Dermis blood vessel endothelial cell (primary cell): ENCODE data around the gene USP7. TPM values are rescaled to one million over a fixed set of nuclear protein-coding genes. Genes with fewer than 3 reads are reported as not detected.
"Not testable (repeated sequence)": the region's sequence is repeated elsewhere in the genome, so short reads cannot be mapped to it uniquely, and the experiment has no call there.

Experiments used
- DNase-seq: peaks from one replicate; pipeline ENCODE4 v3.0.0; 2010
- total RNA-seq: library from RNA; depleted of rRNA; stranded (reverse); fragments of >200 nt; gene quantifications from 2 replicates; pipeline ENCODE4 v1.2.3, GENCODE V29; 2014

The USP7 gene
- total RNA-seq, 1 donor from 2014 or later = 61.3 TPM

DNA sequence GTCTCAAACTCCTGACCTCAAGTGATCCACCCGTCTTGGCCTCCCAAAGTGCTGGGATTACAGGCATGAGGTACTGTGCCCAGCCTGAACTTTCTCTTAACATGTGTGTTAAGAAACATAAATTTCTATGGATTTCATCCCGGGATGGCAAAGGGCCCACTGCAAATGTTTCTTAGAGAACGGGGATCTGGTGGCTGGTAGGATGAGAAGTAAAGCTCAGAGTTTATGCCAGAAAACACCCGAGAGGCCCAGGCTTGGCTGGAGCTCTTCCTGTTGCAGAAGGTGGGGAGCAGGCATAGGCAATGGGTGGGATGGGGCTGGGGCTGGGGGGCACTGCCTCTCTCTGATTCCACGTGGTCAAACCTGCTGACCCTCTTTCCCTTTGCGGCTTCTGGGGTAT lies 89.3 kb downstream of the USP7 start:
- no peak for DNase-seq

- DNase-seq = not testable (repeated sequence)
Observed at GRCh38 chr16:8873866-8874195, 89.9 kb downstream of the USP7 start.

- DNase-seq = no peak
Observed at GRCh38 chr16:8872967-8873865, 90.5 kb downstream of the USP7 start.

- DNase-seq = no peak
Observed at GRCh38 chr16:8872071-8872470, 91.6 kb downstream of the USP7 start.

- not testable (repeated sequence) for DNase-seq
Observed at GRCh38 chr16:8869988-8870241, 93.8 kb downstream of the USP7 start.

DNA sequence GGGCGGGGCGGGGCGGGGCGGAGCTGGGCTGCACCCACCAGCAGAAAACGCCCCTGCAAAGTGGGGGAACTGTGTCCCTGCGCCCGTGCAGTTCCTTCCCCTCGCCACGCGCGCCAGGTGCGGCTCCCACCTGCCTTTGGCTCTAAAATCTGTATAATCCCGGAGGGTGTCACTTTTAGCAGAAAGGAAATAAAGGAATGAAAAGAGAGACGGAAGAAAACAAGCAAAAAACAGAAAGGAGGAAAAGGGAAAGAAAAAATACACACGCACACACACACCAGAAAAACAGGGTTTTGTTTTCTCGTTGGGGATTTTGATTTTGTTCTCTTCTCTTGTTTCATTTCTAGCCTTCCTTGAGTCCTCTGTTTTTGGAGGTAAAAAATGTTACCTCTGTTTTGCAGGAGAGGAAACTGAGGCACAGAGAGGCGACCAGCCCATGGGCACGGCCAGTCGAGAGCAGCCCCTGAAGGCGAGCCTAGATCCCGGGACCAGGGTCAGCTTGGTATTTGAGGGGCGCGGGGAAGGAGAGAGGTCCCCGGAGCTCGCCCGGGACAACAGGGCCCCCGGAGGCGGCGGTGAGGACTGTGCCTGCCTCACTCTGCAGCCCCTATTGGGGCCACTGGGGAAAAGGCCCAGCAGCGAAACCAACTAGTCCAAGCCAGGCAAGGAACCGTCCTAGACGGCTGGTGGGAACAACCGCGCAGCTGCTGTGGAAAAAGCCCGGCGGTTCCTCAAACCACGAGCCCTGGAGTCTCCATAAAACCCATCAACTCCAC lies 94.3 kb downstream of the USP7 start:
- no peak for DNase-seq

DNA sequence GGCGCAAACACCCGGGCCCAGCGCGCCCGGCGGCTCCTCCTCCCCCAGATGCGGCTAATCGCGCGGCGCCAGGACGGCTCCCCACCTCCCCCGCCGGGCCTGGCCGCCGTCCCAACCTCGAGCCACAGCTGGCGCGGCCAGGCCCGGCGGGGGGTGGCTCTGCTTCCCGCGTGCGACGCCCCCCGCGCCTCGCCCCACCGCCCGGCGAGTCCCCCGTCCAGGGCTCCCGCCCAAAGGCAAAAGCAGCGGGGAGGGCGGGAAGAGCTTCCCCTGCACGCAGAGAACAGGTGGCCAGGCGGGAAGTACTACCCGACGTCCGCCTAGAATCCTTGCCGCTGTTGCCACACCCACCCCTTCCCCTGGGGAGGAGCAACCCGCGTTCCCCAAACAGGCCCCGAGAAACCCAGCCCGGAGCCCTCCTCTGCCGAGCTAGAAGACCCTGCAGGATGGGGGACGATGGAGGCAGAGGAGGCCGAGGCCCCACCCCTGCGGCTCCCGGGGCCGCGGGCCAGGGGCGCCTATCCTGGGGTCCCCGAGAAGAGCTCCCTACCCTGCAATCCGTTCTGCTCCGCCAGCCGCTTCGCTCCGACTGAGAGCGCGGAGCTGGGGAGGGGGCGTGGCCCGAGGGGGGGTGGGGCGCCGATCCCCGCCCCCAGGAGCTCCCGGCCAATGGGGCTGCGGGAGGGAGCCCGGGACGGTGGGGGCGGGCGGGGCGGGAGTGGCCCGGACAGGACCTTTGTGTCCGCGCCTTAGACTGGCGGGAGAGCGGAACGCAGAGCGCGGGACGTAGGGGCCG lies 95.1 kb downstream of the USP7 start, which contains the start of gene CARHSP1:
Gene CARHSP1, minus strand, starts transcription at position 591 of the 796 bp plus-strand sequence. CDS start 9,678 bp downstream, outside the sequence.
- DNase-seq = peak; percentile 92

GRCh38 chr16:8867932-8868415 lies 95.7 kb downstream of the USP7 start:
- peak; percentile 25 for DNase-seq

GRCh38 chr16:8867216-8867931 lies 96.3 kb downstream of the USP7 start:
- peak; percentile 33 for DNase-seq

- DNase-seq = no peak
Observed at GRCh38 chr16:8866884-8867215, 96.9 kb downstream of the USP7 start.

GRCh38 chr16:8866118-8866883 lies 97.4 kb downstream of the USP7 start:
- DNase-seq = no peak

GRCh38 chr16:8865145-8865882 lies 98.4 kb downstream of the USP7 start:
- no peak for DNase-seq

- no peak for DNase-seq
Observed at GRCh38 chr16:8864480-8865110, 99.1 kb downstream of the USP7 start.

GRCh38 chr16:8863594-8864424 lies 99.9 kb downstream of the USP7 start:
- no peak for DNase-seq

DNA sequence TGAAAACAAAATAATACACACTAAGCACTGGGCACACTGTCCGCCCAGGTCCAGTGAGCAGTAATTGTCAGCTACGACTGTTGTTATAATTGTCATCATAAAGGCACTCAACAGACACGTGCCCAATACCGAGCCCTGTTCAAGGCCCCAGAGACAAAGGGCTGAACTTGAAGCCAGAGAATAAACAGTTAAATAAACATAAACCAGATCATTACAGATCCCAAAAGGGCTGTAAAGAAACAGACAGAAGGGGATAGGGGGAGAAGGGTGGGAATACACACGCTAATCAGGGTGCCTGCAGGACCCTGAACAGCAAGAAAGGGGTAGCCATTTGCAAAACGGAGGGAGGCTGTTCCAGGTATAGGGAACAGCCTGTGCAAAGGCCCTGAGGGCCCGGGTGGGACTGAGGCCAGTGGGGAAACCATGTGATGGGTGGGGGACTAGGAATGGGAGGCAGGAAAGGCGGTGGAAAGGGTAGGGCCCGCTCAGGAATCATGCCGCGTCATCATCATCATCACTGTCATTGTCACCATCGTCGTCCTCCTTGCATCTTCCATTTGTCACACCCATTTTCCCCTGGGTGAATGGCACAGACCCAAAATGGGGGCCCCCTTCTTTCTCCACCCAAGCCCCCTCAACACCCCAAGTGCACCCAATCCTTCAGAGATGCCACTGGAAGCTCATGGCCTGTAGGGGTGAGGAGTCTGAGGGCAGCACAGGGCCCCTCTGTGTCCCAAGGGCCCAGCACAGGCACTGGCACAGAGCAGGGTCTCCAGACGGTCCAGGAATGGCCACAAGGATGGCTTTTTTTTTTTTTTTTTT lies 101.2 kb downstream of the USP7 start:
- no peak for DNase-seq

GRCh38 chr16:8861563-8862308 lies 102.0 kb downstream of the USP7 start:
- no peak for DNase-seq
